Tibial nerve (tissue), 4 donors: ENCODE results near the gene RNF40.

Experiments
- EP300 ChIP-seq, 2 donors: sonication (generic); formaldehyde crosslinking; IDR thresholded peaks; one replicate each; pipeline ENCODE4 v1.6.1; 2017; ENCODE audit warnings: antibody characterized with exemption in 2 of 2, mild to moderate bottlenecking in 1 of 2
- POLR2A ChIP-seq, 2 donors: fragments of 450-650 bp; IDR thresholded peaks; one replicate each; pipeline ENCODE4 v1.6.1; 2017; ENCODE audit warnings: antibody characterized with exemption in 2 of 2, mild to moderate bottlenecking in 2 of 2, moderate library complexity in 2 of 2
- TF ChIP-seq, protein P1 (sequence below), 5 experiments: fragments of 200-600 bp in 3 of 5; fragments of 450-650 bp in 2 of 5; sonication (generic) in 3 of 5; IDR thresholded peaks; one replicate each; pipeline ENCODE4 v1.5.1; 2016 to 2019; ENCODE audit warnings: antibody characterized with exemption in 5 of 5, mild to moderate bottlenecking in 3 of 5, moderate library complexity in 2 of 5

DNA sequence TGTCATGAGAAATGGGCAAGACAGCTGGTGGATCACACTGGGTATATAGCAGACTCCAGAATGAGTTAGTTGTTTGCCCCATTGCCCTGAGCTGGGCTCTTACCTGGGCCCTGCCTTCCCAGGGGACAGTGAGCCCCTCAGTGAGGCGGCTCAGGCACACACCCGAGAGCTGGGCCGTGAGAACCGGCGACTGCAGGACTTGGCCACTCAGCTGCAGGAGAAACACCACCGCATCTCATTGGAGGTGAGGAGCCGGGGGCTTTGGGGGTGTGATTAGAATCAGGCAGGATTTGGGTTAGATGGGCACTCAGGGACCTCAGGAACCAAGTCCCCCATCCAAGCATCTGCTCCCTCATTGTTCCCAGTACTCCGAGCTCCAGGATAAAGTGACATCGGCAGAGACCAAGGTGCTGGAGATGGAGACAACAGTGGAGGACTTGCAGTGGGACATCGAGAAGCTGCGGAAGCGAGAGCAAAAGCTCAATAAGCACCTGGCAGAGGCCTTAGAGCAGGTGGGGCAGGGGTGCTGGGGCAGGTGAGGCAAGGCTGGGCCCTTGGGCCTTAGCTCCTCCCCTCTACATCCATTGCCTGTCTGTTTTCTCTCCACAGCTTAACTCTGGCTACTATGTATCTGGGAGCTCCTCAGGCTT, 2.8 kb downstream of the RNF40 start:
- TF ChIP-seq, protein P1, sequence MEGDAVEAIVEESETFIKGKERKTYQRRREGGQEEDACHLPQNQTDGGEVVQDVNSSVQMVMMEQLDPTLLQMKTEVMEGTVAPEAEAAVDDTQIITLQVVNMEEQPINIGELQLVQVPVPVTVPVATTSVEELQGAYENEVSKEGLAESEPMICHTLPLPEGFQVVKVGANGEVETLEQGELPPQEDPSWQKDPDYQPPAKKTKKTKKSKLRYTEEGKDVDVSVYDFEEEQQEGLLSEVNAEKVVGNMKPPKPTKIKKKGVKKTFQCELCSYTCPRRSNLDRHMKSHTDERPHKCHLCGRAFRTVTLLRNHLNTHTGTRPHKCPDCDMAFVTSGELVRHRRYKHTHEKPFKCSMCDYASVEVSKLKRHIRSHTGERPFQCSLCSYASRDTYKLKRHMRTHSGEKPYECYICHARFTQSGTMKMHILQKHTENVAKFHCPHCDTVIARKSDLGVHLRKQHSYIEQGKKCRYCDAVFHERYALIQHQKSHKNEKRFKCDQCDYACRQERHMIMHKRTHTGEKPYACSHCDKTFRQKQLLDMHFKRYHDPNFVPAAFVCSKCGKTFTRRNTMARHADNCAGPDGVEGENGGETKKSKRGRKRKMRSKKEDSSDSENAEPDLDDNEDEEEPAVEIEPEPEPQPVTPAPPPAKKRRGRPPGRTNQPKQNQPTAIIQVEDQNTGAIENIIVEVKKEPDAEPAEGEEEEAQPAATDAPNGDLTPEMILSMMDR (IDR thresholded peaks at IDR 0.05), result no peak
- no peak for TF ChIP-seq POLR2A (IDR thresholded peaks at IDR 0.05)
- no peak for TF ChIP-seq EP300 (IDR thresholded peaks at IDR 0.05)
